Measurements from ENCODE around the gene NRG2. TPM values are rescaled to one million over a fixed set of nuclear protein-coding genes. Genes with fewer than 3 reads are reported as not detected.

NRG2 gene
- total RNA-seq, 4 donors from 2014 or later = 0.80 TPM; not detected in 3

DNA sequence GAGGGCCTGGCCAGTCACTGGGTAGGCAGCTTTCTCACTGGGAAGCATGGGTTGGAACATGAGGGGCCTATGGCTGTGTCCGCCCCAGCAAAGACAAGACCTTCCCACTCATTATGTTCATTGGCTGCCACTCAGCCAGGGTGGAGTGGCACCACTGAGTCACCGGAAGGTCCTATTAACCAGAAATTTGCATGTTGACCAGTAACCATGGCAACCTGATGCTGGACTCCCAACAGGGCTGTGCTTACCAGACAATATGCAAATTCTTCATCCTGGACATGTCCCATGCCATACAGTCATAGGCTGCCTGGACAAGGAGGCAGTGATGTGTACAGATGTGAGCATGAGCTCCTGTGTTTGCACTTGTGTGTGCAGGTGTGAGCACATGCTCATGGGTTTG lies 180.8 kb downstream of the NRG2 start:
- TF ChIP-seq, protein P1, sequence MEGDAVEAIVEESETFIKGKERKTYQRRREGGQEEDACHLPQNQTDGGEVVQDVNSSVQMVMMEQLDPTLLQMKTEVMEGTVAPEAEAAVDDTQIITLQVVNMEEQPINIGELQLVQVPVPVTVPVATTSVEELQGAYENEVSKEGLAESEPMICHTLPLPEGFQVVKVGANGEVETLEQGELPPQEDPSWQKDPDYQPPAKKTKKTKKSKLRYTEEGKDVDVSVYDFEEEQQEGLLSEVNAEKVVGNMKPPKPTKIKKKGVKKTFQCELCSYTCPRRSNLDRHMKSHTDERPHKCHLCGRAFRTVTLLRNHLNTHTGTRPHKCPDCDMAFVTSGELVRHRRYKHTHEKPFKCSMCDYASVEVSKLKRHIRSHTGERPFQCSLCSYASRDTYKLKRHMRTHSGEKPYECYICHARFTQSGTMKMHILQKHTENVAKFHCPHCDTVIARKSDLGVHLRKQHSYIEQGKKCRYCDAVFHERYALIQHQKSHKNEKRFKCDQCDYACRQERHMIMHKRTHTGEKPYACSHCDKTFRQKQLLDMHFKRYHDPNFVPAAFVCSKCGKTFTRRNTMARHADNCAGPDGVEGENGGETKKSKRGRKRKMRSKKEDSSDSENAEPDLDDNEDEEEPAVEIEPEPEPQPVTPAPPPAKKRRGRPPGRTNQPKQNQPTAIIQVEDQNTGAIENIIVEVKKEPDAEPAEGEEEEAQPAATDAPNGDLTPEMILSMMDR (IDR thresholded peaks at IDR 0.05) = no peak
- no peak for TF ChIP-seq POLR2A (IDR thresholded peaks at IDR 0.05)
- H3K4me1 ChIP-seq = no peaks in the 10 kb centered on the region
- H3K27me3 ChIP-seq = no peaks in the 10 kb centered on the region
- DNase-seq = no peak
- H3K36me3 ChIP-seq = no peaks in the 10 kb centered on the region
- no peak overlapping the region for H3K4me3 ChIP-seq
- no peak overlapping the region for H3K27ac ChIP-seq
- H3K9me3 ChIP-seq = no peaks in the 10 kb centered on the region

DNA sequence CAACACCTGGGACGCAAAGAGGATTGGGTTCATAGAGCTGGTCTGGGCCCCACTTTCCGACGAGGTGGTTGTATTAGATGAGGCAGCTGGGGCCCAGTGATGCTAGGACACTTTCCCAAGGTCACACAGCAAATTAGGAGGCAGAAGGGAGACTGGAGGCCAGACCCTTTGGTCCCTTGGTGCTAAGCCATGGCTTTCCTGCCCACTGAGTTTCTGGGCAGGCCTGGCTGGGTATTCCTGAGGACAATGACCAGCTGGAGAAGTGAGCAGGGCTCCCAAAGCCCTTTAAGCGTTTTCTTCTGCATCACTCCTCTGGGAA lies 181.3 kb downstream of the NRG2 start:
- Histone ChIP-seq H3K4me3 (no peak overlapping the region), H3K9me3 (no peaks in the 10 kb centered on the region), H3K4me1 (no peaks in the 10 kb centered on the region), H3K27me3 (no peaks in the 10 kb centered on the region), H3K36me3 (no peaks in the 10 kb centered on the region), H3K27ac (no peak overlapping the region)
- TF ChIP-seq, protein P1 (IDR thresholded peaks at IDR 0.05) = no peak
- TF ChIP-seq POLR2A (IDR thresholded peaks at IDR 0.05) = no peak
- no peak for DNase-seq

DNA sequence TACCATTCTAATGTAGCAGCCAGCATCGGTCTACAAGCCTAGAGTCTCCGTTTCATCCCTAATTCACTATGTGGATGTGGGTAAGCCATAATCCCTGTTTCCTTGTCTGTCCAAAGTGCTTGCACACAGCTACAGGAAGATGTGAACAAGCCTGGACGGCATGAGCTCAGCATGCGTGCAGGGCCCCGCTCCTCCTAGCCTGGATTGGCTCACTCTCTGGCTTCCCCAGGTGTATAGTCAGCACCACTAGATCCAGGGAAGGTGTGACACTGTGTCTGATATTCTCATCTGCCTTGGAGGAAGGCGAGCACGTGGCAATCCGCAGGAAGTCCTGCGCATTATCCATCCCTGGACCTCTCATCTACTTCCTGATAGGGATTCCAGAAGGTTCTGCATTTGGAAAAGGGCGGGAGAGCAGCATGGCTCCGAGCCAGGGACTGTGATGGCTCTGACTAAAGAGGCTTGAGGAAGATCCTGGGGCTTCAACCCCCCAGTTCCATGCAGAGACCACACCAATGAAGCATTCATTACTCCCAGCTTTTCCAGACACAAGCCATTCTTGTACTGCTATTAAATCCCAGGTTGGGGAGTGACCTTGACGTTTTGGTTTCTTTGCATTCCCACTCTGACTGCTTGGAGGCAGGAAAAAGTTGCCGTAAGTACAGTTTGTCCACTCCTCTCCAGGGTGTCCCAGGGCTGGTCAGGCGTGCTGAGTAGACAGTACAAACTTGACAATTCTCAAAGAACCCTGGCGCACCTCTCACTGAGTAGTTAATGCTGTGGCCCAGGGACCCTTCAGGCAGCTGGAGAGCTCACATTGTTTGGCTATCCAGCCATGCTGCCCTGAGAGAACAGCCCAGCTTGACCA lies 181.8 kb downstream of the NRG2 start:
- TF ChIP-seq, protein P1 (IDR thresholded peaks at IDR 0.05) = no peak
- no peak for TF ChIP-seq POLR2A (IDR thresholded peaks at IDR 0.05)
- Histone ChIP-seq H3K27ac (no peak overlapping the region), H3K27me3 (no peaks in the 10 kb centered on the region), H3K4me3 (no peak overlapping the region), H3K4me1 (no peaks in the 10 kb centered on the region), H3K9me3 (no peaks in the 10 kb centered on the region), H3K36me3 (no peaks in the 10 kb centered on the region)
- no peak for DNase-seq

DNA sequence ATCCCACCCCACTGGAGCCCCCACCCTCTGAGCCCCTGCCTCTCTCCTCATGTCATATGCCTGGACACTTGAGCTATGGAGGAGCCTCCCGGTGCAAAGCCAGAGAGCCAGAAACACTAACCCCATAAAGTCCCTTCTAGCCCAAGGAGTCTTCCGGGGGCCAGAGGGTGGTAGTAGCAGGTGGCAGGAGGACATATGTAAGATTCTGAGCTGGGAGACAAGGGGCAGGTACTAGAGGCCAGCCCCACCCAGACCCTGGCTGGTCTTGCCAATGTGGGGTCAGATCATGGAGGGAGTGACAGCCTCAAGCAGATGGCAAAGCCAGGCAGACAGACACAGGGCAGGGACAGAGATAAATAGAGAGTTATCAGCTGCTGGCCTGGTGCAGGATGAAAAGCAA lies 184.1 kb downstream of the NRG2 start:
- H3K27me3 ChIP-seq = no peaks in the 10 kb centered on the region

DNA sequence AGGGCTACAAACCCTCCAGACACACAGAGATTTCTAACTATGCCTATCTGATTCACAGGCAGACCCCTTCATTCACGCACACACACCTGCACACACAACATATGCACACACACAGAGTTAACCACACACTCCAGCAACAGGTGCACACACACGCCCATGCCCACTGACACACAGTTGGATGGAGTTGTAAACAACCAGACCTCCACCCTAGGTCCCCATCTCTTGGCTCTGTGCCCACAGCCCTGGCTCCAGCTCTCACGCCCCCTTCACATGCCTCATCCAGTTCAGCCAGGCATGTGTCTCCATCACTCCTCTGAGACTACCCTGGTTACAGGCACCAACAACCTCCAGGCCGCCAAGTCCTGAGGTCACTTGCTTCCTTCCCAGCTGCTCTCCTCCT lies 186.4 kb downstream of the NRG2 start:
- TF ChIP-seq, protein P1 (IDR thresholded peaks at IDR 0.05) = no peak
- no peaks in the 10 kb centered on the region for H3K4me1 ChIP-seq
- no peak overlapping the region for H3K4me3 ChIP-seq
- no peak for DNase-seq
- H3K27ac ChIP-seq = no peak overlapping the region
- H3K36me3 ChIP-seq = no peaks in the 10 kb centered on the region
- no peaks in the 10 kb centered on the region for H3K27me3 ChIP-seq
- no peaks in the 10 kb centered on the region for H3K9me3 ChIP-seq

More for the DNA sequence above, 184.1 kb downstream of the NRG2 start:
- Histone ChIP-seq H3K4me3 (no peak overlapping the region), H3K9me3 (no peaks in the 10 kb centered on the region), H3K27ac (no peak overlapping the region), H3K36me3 (no peaks in the 10 kb centered on the region), H3K4me1 (no peaks in the 10 kb centered on the region)
- no peak for DNase-seq
- TF ChIP-seq POLR2A (IDR thresholded peaks at IDR 0.05) = no peak
- TF ChIP-seq, protein P1 (IDR thresholded peaks at IDR 0.05) = no peak
